ENCODE measurements around the gene NOPCHAP1. TPM values are rescaled to one million over a fixed set of nuclear protein-coding genes. Genes with fewer than 3 reads are reported as not detected.

The NOPCHAP1 gene
- total RNA-seq, 1 experiment from 2014 or later, result 49.3 TPM

DNA sequence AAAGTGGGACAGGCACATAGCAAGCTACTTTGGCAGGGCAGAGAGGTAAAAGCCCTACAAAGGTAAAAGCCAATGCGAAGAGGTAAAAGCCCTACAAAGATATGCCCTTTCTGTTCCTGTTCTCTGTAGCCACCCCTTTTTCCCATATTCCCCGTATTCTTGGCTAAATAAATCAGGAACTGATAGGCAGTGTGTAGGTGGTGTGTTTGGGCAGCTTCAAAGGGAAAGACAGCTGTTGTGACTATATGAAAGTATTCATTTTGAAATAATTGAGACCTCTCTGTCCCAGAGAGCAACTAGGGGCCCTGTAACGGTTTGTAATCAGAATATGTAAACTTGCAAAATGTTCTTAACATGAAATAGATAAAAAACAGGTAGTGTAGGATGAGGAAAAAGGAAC lies 16.8 kb upstream of the NOPCHAP1 start:
- Histone ChIP-seq H3T11ph (ENCODE audit: low read length) (no peak overlapping the region), H2BK12ac (ENCODE audit: insufficient read length, low read depth, low read length) (no peak overlapping the region), H4K8ac (replicated peaks; ENCODE audit: insufficient read length, low read depth, low read length) (no peak overlapping the region), H2AK5ac (ENCODE audit: insufficient read length, low read length) (no peak overlapping the region), H3K14ac (ENCODE audit: insufficient read depth, low read length) (no peak overlapping the region), H2BK15ac (ENCODE audit: low read depth, low read length) (no peak overlapping the region), H3K9ac (ENCODE audit: extremely low read depth, insufficient read length, low read length) (no peak overlapping the region), H3K18ac (ENCODE audit: insufficient read length, low read depth, low read length) (no peak overlapping the region), H3K27me3 (ENCODE audit: insufficient read depth, low read length) (no peaks in the 10 kb centered on the region), H3K4ac (ENCODE audit: low read depth, low read length) (no peak overlapping the region), H4K91ac (ENCODE audit: insufficient read length, low read depth, low read length) (no peak overlapping the region), H3K79me1 (ENCODE audit: insufficient read depth, low read depth, low read length, poor library complexity, severe bottlenecking) (no peaks in the 10 kb centered on the region), H3K56ac (ENCODE audit: insufficient read length, low read depth, low read length) (no peak overlapping the region), H3K23me2 (ENCODE audit: insufficient read length, low read depth, low read length, poor library complexity, severe bottlenecking) (no peaks in the 10 kb centered on the region), H3K79me2 (ENCODE audit: insufficient read depth, low read length) (no peaks in the 10 kb centered on the region), H3K9me3 (ENCODE audit: control insufficient read depth, low read depth, low read length) (no peaks in the 10 kb centered on the region), H2BK5ac (ENCODE audit: insufficient read length, low read length) (no peak overlapping the region), H4K20me1 (ENCODE audit: control insufficient read depth, insufficient read depth, insufficient read length) (no peaks in the 10 kb centered on the region), H3K27ac (ENCODE audit: insufficient read length, low read depth, low read length) (no peak overlapping the region), H3K4me1 (ENCODE audit: insufficient read depth, low read length) (no peaks in the 10 kb centered on the region), H2AFZ (ENCODE audit: low read length) (no peak overlapping the region), H4K5ac (ENCODE audit: insufficient read length, low read depth, low read length) (no peak overlapping the region), H2BK20ac (ENCODE audit: low read depth, low read length, poor library complexity, severe bottlenecking) (no peak overlapping the region), H2BK120ac (ENCODE audit: low read depth, low read length, poor library complexity, severe bottlenecking) (no peak overlapping the region), H3K4me2 (ENCODE audit: insufficient read depth, insufficient read length, low read length) (no peak overlapping the region), H3K23ac (ENCODE audit: insufficient read length, low read depth, low read length) (no peak overlapping the region)
- WGBS (ENCODE audit: extremely low coverage, insufficient read length, low lambda C conversion rate), result no CpG with 5 or more reads among the region's 3 CpGs
- Mint-ChIP-seq H3K27ac (no peak overlapping the region), H3K36me3 (ENCODE audit: insufficient read depth in 1 of 3, low read depth in 3 of 3) (no peaks in the 10 kb centered on the region), H3K4me3 (no peak overlapping the region), H3K4me1 (no peaks in the 10 kb centered on the region), H3K27me3 (ENCODE audit: low read depth) (peaks cover 3% of the 10 kb centered on the region; the same call in 1 of the 2 replicates), H3K9me3 (no peaks in the 10 kb centered on the region; a peak in 2 of 5 replicates)
- TF ChIP-seq CTCF (conservative IDR thresholded peaks at IDR 0.05), result no peak
- no peak for DNase-seq

All from H9 (cell line).